Measurements from ENCODE around the gene PAFAH1B2. TPM values are rescaled to one million over a fixed set of nuclear protein-coding genes. Genes with fewer than 3 reads are reported as not detected.

PAFAH1B2 gene
- total RNA-seq, 2 donors from 2014 or later = 114 to 115 TPM

- Histone ChIP-seq H3K27ac (ENCODE audit: low read depth, low read length) (no peak overlapping the region), H3K36me3 (ENCODE audit: control insufficient read depth, insufficient read depth, low read length) (peaks cover 10% of the 10 kb centered on the region), H3K9ac (ENCODE audit: extremely low read depth, low read length, poor library complexity, severe bottlenecking) (no peak overlapping the region), H3K4me1 (ENCODE audit: control insufficient read depth, insufficient read depth, low read length) (no peaks in the 10 kb centered on the region), H3K9me3 (ENCODE audit: control insufficient read depth, low read length) (no peaks in the 10 kb centered on the region), H3K4me3 (ENCODE audit: low read length) (no peak overlapping the region), H3K27me3 (ENCODE audit: control insufficient read depth, insufficient read depth, low read length, poor library complexity, severe bottlenecking) (no peaks in the 10 kb centered on the region)
- peaks cover 33% of the 10 kb centered on the region for H3K36me3 Mint-ChIP-seq (ENCODE audit: low read depth)
- H3K27ac Mint-ChIP-seq = no peak overlapping the region
- no peaks in the 10 kb centered on the region for H3K9me3 Mint-ChIP-seq
- TF ChIP-seq CTCF (conservative IDR thresholded peaks at IDR 0.05) = no peak
- no peaks in the 10 kb centered on the region for H3K27me3 Mint-ChIP-seq (ENCODE audit: insufficient read depth)
- peaks cover under 1% of the 10 kb centered on the region for H3K4me1 Mint-ChIP-seq
- 88 to 96% methylated on average over 5 to 17 of the region's 17 CpGs for WGBS, 2 experiments (ENCODE audit: insufficient coverage in 1 of 2, insufficient read length in 1 of 2)
- H3K4me3 Mint-ChIP-seq = no peak overlapping the region
- DNase-seq = no peak
Observed at GRCh38 chr11:117192401-117192875, 48.4 kb downstream of the PAFAH1B2 start.

GRCh38 chr11:117193130-117194020, 49.3 kb downstream of the PAFAH1B2 start:
- H3K4me1 Mint-ChIP-seq = peaks cover 9% of the 10 kb centered on the region
- no peak for DNase-seq
- Histone ChIP-seq H3K36me3 (ENCODE audit: control insufficient read depth, insufficient read depth, low read length) (peaks cover 10% of the 10 kb centered on the region), H3K4me3 (ENCODE audit: low read length) (no peak overlapping the region), H3K4me1 (ENCODE audit: control insufficient read depth, insufficient read depth, low read length) (peaks cover 3% of the 10 kb centered on the region), H3K27ac (ENCODE audit: low read depth, low read length) (no peak overlapping the region), H3K27me3 (ENCODE audit: control insufficient read depth, insufficient read depth, low read length, poor library complexity, severe bottlenecking) (no peaks in the 10 kb centered on the region), H3K9me3 (ENCODE audit: control insufficient read depth, low read length) (no peaks in the 10 kb centered on the region), H3K9ac (ENCODE audit: extremely low read depth, low read length, poor library complexity, severe bottlenecking) (no peak overlapping the region)
- H3K27ac Mint-ChIP-seq = no peak overlapping the region
- no peaks in the 10 kb centered on the region for H3K27me3 Mint-ChIP-seq (ENCODE audit: insufficient read depth)
- peaks cover 34% of the 10 kb centered on the region for H3K36me3 Mint-ChIP-seq (ENCODE audit: low read depth)
- TF ChIP-seq CTCF (conservative IDR thresholded peaks at IDR 0.05) = no peak
- 95 to 97% methylated on average over 5 to 15 of the region's 15 CpGs for WGBS, 2 experiments (ENCODE audit: insufficient coverage in 1 of 2, insufficient read length in 1 of 2)
- no peak overlapping the region for H3K4me3 Mint-ChIP-seq
- H3K9me3 Mint-ChIP-seq = no peaks in the 10 kb centered on the region

- Mint-ChIP-seq H3K4me1 (peaks cover 15% of the 10 kb centered on the region), H3K4me3 (no peak overlapping the region), H3K27me3 (ENCODE audit: insufficient read depth) (no peaks in the 10 kb centered on the region), H3K27ac (no peak overlapping the region), H3K36me3 (ENCODE audit: low read depth) (peaks cover 31% of the 10 kb centered on the region), H3K9me3 (no peaks in the 10 kb centered on the region)
- no peak overlapping the region for H3K4me3 ChIP-seq (ENCODE audit: low read length)
- DNase-seq = no peak
- H3K27me3 ChIP-seq (ENCODE audit: control insufficient read depth, insufficient read depth, low read length, poor library complexity, severe bottlenecking) = no peaks in the 10 kb centered on the region
- no peak for TF ChIP-seq CTCF (conservative IDR thresholded peaks at IDR 0.05)
- no peak overlapping the region for H3K27ac ChIP-seq (ENCODE audit: low read depth, low read length)
- H3K9me3 ChIP-seq (ENCODE audit: control insufficient read depth, low read length) = no peaks in the 10 kb centered on the region
- 80 to 90% methylated on average over 5 of the region's 5 CpGs for WGBS, 2 experiments (ENCODE audit: insufficient coverage in 1 of 2, insufficient read length in 1 of 2)
- peaks cover 6% of the 10 kb centered on the region for H3K36me3 ChIP-seq (ENCODE audit: control insufficient read depth, insufficient read depth, low read length)
- no peak overlapping the region for H3K9ac ChIP-seq (ENCODE audit: extremely low read depth, low read length, poor library complexity, severe bottlenecking)
- peaks cover 8% of the 10 kb centered on the region for H3K4me1 ChIP-seq (ENCODE audit: control insufficient read depth, insufficient read depth, low read length)
Observed at GRCh38 chr11:117194267-117194666, 50.2 kb downstream of the PAFAH1B2 start.

All from endodermal cell (in vitro differentiated cells).